H9 (cell line): Measurements from ENCODE around the gene TENM4. TPM values are rescaled to one million over a fixed set of nuclear protein-coding genes. Genes with fewer than 3 reads are reported as not detected.

ENCODE experiments used
- DNase-seq: peaks from one replicate; pipeline ENCODE4 v3.0.0-alpha.2; 2017
- H2AFZ ChIP-seq: one replicate; pipeline ENCODE4 v1.6.1; 2013; ENCODE audit warnings: mild to moderate bottlenecking, low read length, control low read depth, moderate library complexity
- H2AK5ac ChIP-seq: 2 replicates; pipeline ENCODE4 v1.6.1; 2013; ENCODE audit warnings: low read length, control low read depth, mixed read lengths; ENCODE audit not compliant: insufficient read length
- H2BK120ac ChIP-seq: one replicate; pipeline ENCODE4 v1.6.1; 2013; ENCODE audit warnings: low read depth, mild to moderate bottlenecking, low read length, control low read depth, inconsistent platforms; ENCODE audit not compliant: poor library complexity, severe bottlenecking
- H2BK12ac ChIP-seq: 2 replicates; pipeline ENCODE4 v1.6.1; 2013; ENCODE audit warnings: low read length, control low read depth, mixed read lengths, low read depth; ENCODE audit not compliant: insufficient read length
- H2BK15ac ChIP-seq: 2 replicates; pipeline ENCODE4 v1.6.1; 2013; ENCODE audit warnings: low read depth, low read length, control low read depth
- H2BK20ac ChIP-seq: one replicate; pipeline ENCODE4 v1.6.1; 2013; ENCODE audit warnings: low read depth, mild to moderate bottlenecking, low read length, control low read depth, inconsistent platforms; ENCODE audit not compliant: poor library complexity, severe bottlenecking
- H2BK5ac ChIP-seq: 2 replicates; pipeline ENCODE4 v1.6.1; 2013; ENCODE audit warnings: low read length, control low read depth, mixed read lengths; ENCODE audit not compliant: insufficient read length
- H3K14ac ChIP-seq: 2 replicates; pipeline ENCODE4 v1.6.1; 2013; ENCODE audit warnings: low read length, control low read depth; ENCODE audit not compliant: insufficient read depth
- H3K18ac ChIP-seq: 2 replicates; pipeline ENCODE4 v1.6.1; 2013; ENCODE audit warnings: low read depth, mild to moderate bottlenecking, mixed read lengths, low read length, control low read depth; ENCODE audit not compliant: insufficient read length
- H3K23ac ChIP-seq: 2 replicates; pipeline ENCODE4 v1.6.1; 2013; ENCODE audit warnings: low read length, control low read depth, mixed read lengths, low read depth; ENCODE audit not compliant: insufficient read length
- H3K23me2 ChIP-seq: 2 replicates; pipeline ENCODE4 v1.6.1; 2013; ENCODE audit warnings: low read depth, mild to moderate bottlenecking, mixed read lengths, low read length, control low read depth; ENCODE audit not compliant: insufficient read length, poor library complexity, severe bottlenecking
- H3K27ac ChIP-seq: 2 replicates; pipeline ENCODE4 v1.5.1; 2013; ENCODE audit warnings: low read length, control low read depth, mixed read lengths, low read depth; ENCODE audit not compliant: insufficient read length
- H3K27me3 ChIP-seq: 2 replicates; pipeline ENCODE4 v1.6.1; 2013; ENCODE audit warnings: low read length, control low read depth, inconsistent platforms; ENCODE audit not compliant: insufficient read depth
- H3K4ac ChIP-seq: 2 replicates; pipeline ENCODE4 v1.6.1; 2013; ENCODE audit warnings: low read depth, mild to moderate bottlenecking, control low read depth, inconsistent platforms, low read length, moderate library complexity
- H3K4me1 ChIP-seq: 2 replicates; pipeline ENCODE4 v1.6.1; 2013; ENCODE audit warnings: low read length, control low read depth, inconsistent platforms; ENCODE audit not compliant: insufficient read depth
- H3K4me2 ChIP-seq: 2 replicates; pipeline ENCODE4 v1.6.1; 2013; ENCODE audit warnings: low read length, control low read depth, mixed read lengths; ENCODE audit not compliant: insufficient read length, insufficient read depth
- H3K56ac ChIP-seq: 2 replicates; pipeline ENCODE4 v1.6.1; 2013; ENCODE audit warnings: low read depth, mild to moderate bottlenecking, mixed read lengths, low read length, control low read depth; ENCODE audit not compliant: insufficient read length
- H3K79me1 ChIP-seq: 2 replicates; pipeline ENCODE4 v1.6.1; 2013; ENCODE audit warnings: low read depth, mild to moderate bottlenecking, moderate library complexity, low read length, control low read depth, inconsistent platforms; ENCODE audit not compliant: insufficient read depth, poor library complexity, severe bottlenecking
- H3K79me2 ChIP-seq: 2 replicates; pipeline ENCODE4 v1.6.1; 2013; ENCODE audit warnings: low read length, control low read depth, inconsistent platforms; ENCODE audit not compliant: insufficient read depth
- H3K9ac ChIP-seq: 2 replicates; pipeline ENCODE4 v1.6.1; 2013; ENCODE audit warnings: low read length, control low read depth, mixed read lengths; ENCODE audit not compliant: insufficient read length; ENCODE audit errors: extremely low read depth
- H3K9me3 ChIP-seq: one replicate; pipeline ENCODE4 v1.6.1; 2013; ENCODE audit warnings: low read depth, low read length, inconsistent platforms; ENCODE audit not compliant: control insufficient read depth
- H3T11ph ChIP-seq: one replicate; pipeline ENCODE4 v1.6.1; 2013; ENCODE audit warnings: mild to moderate bottlenecking, low read length, control low read depth, inconsistent platforms
- H4K20me1 ChIP-seq: one replicate; pipeline ENCODE4 v1.6.1; 2013; ENCODE audit not compliant: control insufficient read depth, insufficient read length, insufficient read depth
- H4K5ac ChIP-seq: 2 replicates; pipeline ENCODE4 v1.6.1; 2013; ENCODE audit warnings: low read depth, mild to moderate bottlenecking, mixed read lengths, low read length, control low read depth; ENCODE audit not compliant: insufficient read length
- H4K8ac ChIP-seq: replicated peaks from 2 replicates; pipeline ENCODE4 v1.6.1; 2013; ENCODE audit warnings: low read length, control low read depth, mixed read lengths, low read depth; ENCODE audit not compliant: insufficient read length
- H4K91ac ChIP-seq: 2 replicates; pipeline ENCODE4 v1.6.1; 2013; ENCODE audit warnings: low read depth, mild to moderate bottlenecking, moderate library complexity, mixed read lengths, low read length, control low read depth; ENCODE audit not compliant: insufficient read length
- H3K27ac Mint-ChIP-seq, 3 experiments: 2 replicates in 2 of 3; 3 replicates in 1 of 3; pipeline ENCODE4 v1.8.0; 2020 to 2021; ENCODE audit warnings: mixed read lengths in 3 of 3, mild to moderate bottlenecking in 1 of 3, moderate library complexity in 1 of 3
- H3K27me3 Mint-ChIP-seq: 2 replicates; pipeline ENCODE4 v1.8.0; 2021; ENCODE audit warnings: low read depth, mild to moderate bottlenecking, moderate library complexity, mixed read lengths
- H3K36me3 Mint-ChIP-seq, 3 experiments: 2 replicates in 2 of 3; 3 replicates in 1 of 3; pipeline ENCODE4 v1.8.0; 2020 to 2021; ENCODE audit warnings: low read depth in 3 of 3, mixed read lengths in 3 of 3; ENCODE audit not compliant: insufficient read depth in 1 of 3
- H3K4me1 Mint-ChIP-seq, 2 experiments: 2 replicates each; pipeline ENCODE4 v1.8.0; 2020; ENCODE audit warnings: mixed read lengths in 2 of 2
- H3K4me3 Mint-ChIP-seq, 2 experiments: 2 replicates in 1 of 2; 3 replicates in 1 of 2; pipeline ENCODE4 v1.8.0; 2020 to 2021; ENCODE audit warnings: mild to moderate bottlenecking in 2 of 2, mixed read lengths in 2 of 2, moderate library complexity in 1 of 2
- H3K9me3 Mint-ChIP-seq, 2 experiments: 2 replicates in 1 of 2; 3 replicates in 1 of 2; pipeline ENCODE4 v1.8.0; 2020; ENCODE audit warnings: mild to moderate bottlenecking in 2 of 2, mixed read lengths in 2 of 2, moderate library complexity in 1 of 2
- CTCF ChIP-seq: fragments of 200-600 bp; sonication (generic); conservative IDR thresholded peaks from 3 replicates; pipeline ENCODE4 v1.8.0; 2021; ENCODE audit warnings: antibody characterized with exemption, mild to moderate bottlenecking
- WGBS: extraction: QIAGEN DNeasy Blood & Tissue Kit; methylation state at CpG from one replicate; pipeline ENCODE4 v1.1.7; 2013; ENCODE audit warnings: missing lambda C conversion rate, low lambda C conversion rate, mixed read lengths; ENCODE audit not compliant: insufficient read length; ENCODE audit errors: extremely low coverage; 5-methylcytosine and 5-hydroxymethylcytosine counted together
- total RNA-seq: library from RNA; stranded (reverse); gene quantifications from 2 replicates; pipeline ENCODE4 v1.2.1, GENCODE V29; 2021

TENM4 gene
- total RNA-seq, 1 experiment from 2014 or later: 4.6 TPM

DNA sequence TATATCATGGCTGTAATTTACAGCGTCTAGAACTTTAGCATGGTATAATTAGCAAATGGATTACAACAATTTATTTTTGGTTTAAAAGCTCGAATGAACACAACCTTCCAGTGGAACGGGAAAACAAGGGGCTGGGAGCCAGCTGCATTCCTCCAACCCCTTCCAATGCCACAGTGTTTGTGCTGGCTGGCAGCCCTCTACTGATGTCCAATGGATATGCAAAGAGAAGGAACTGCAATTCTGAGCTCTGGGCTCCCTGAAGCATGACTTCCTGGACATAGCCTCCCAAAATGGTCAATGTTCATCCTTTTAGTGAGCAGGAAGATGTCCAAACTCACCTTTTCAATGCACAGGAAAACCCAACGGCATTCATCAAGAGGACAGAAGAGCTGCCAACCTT is 288.3 kb downstream of the TENM4 start:
- no peak overlapping the region for H2BK12ac ChIP-seq
- no peak for TF ChIP-seq CTCF
- 0 out of 2 replicates have a peak, but pooled peaks cover under 1% of the 10 kb centered on the region for H3K27me3 ChIP-seq
- WGBS: no CpG with 5 or more reads among the region's 4 CpGs
- Mint-ChIP-seq H3K4me1 (no peaks in the 10 kb centered on the region), H3K4me3 (no peak overlapping the region), H3K27ac (no peak overlapping the region), H3K36me3 (peaks cover 0 to 2% (median 0%) of the 10 kb centered on the region in 3 experiments; a peak in 1 of 7 replicates), H3K9me3 (no peaks in the 10 kb centered on the region), H3K27me3 (0 out of 2 replicates have a peak, but pooled peaks cover 2% of the 10 kb centered on the region)
- H2BK15ac ChIP-seq: no peak overlapping the region
- no peak overlapping the region for H3K23ac ChIP-seq
- no peak overlapping the region for H3K9ac ChIP-seq
- H2BK20ac ChIP-seq: no peak overlapping the region
- H4K8ac ChIP-seq: no peak overlapping the region
- H3K27ac ChIP-seq: no peak overlapping the region
- H2BK5ac ChIP-seq: no peak overlapping the region
- H3K4me2 ChIP-seq: no peak overlapping the region
- no peaks in the 10 kb centered on the region for H3K79me1 ChIP-seq
- no peak overlapping the region for H3K18ac ChIP-seq
- no peak overlapping the region for H3T11ph ChIP-seq
- no peak for DNase-seq
- no peaks in the 10 kb centered on the region for H4K20me1 ChIP-seq
- no peak overlapping the region for H4K5ac ChIP-seq
- H3K4ac ChIP-seq: no peak overlapping the region
- no peak overlapping the region for H2BK120ac ChIP-seq
- no peaks in the 10 kb centered on the region for H3K23me2 ChIP-seq
- H3K79me2 ChIP-seq: no peaks in the 10 kb centered on the region
- H3K14ac ChIP-seq: no peak overlapping the region
- no peak overlapping the region for H4K91ac ChIP-seq
- H3K56ac ChIP-seq: no peak overlapping the region
- no peaks in the 10 kb centered on the region for H3K4me1 ChIP-seq
- no peaks in the 10 kb centered on the region for H3K9me3 ChIP-seq
- H2AFZ ChIP-seq: no peak overlapping the region
- H2AK5ac ChIP-seq: no peak overlapping the region
